Inferior parietal cortex (tissue), 1 donor: ENCODE data around the gene BTNL2.
"Not testable (repeated sequence)": the region's sequence is repeated elsewhere in the genome, so short reads cannot be mapped to it uniquely, and the experiment has no call there.

Experiments
- DNase-seq: peaks from one replicate; pipeline ENCODE4 v3.0.0-alpha.2; 2016; ENCODE audit errors: extremely low spot score

BTNL2 gene, protein sequence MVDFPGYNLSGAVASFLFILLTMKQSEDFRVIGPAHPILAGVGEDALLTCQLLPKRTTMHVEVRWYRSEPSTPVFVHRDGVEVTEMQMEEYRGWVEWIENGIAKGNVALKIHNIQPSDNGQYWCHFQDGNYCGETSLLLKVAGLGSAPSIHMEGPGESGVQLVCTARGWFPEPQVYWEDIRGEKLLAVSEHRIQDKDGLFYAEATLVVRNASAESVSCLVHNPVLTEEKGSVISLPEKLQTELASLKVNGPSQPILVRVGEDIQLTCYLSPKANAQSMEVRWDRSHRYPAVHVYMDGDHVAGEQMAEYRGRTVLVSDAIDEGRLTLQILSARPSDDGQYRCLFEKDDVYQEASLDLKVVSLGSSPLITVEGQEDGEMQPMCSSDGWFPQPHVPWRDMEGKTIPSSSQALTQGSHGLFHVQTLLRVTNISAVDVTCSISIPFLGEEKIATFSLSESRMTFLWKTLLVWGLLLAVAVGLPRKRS

DNA sequence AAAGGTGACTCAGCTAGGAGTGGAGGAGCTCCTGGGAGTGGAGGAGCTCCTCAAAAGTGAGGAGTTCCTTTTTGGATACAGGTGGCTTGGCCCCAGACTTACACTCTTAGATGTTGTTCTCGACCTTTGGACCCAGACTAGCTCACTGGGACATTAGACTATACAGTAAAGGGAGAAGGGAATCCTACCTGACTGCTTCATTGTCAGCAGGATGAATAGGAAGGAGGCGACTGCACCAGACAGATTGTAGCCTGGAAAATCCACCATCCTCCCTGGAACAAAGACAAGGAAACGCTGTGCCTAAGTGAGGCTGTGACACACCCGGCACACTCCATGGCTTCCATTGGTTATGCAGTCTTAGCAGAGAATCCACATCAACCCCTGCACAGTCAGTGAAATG lies at the start of gene BTNL2:
Gene BTNL2 (minus strand): TSS at position 325 of the 400 bp plus-strand sequence. CDS start 58 bp downstream, at position 267.
- DNase-seq: no peak

DNA sequence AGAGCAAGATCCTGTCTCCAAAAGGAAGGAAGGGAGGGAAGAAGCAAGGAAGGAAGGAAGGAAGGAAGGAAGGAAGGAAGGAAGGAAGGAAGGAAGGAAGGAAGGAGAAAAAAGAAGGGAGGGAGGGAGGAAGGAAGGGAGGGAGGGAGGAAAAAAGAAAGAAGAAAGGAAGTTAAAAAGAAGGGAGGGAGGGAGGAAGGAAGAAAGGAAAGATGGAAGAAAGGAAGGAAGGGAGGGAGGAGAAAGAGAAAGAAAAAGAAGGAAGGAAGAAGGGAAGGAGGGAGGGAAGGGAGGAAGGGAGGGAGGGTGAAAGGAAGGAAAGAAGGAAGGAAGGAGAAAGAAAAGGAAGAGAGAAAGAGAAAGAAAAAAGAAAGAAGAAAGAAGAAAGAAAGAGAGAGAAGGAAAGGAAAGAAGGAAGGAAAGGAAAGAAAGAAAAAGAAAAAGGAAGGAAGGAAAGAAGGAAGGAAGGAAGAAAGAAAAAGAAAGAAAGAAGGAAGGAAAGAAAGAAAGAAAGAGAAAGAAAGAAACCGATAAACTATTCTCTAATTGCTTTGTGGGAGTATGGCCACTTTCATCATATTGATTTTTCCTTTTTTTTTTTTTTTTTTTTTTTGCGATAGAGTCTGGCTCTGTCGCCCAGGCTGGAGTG lies 42.2 kb upstream of the BTNL2 start:
- DNase-seq: no peak

DNA sequence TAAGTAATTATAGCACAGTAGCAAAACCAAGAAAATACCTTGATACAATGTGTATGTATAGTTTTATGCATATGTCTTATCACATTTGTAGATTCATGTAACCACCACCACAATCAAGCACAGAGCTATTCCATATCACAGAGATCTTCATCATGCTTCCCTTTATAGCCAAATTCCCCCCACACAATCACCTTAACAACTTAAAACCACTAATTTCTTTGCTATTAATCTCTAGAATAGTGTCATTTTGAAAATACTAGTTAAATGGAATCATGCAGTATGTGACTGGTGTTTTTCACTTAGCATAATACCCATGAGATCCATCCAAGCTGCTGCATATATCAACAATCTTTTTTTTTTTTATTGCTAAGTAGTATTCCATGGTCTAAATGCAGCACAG lies 41.0 kb upstream of the BTNL2 start:
- DNase-seq: no peak

DNA sequence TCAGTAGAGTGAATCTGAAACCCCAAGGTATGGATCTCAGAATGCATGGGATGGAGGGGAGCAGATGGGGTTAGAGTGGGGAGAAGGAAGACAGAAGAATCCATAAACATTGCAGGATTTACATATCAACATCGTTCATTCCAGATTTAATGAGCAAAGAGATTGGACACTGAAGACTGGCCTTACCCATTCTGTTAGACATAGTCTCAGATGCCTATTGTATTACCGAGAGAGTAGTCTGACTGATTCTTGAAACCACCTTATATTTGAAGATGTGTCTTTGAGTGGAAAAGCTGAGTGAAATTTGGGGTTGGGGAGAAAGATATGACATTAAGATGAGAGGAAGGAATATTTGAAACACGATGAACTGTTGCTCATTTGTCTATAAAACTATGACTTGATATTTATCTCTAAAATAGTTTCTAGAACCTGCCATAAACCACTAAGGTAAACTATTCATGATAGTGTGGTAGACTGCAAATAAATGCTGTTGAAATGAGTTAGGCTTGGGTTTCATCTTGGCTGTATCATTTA lies 38.4 kb upstream of the BTNL2 start:
- no peak for DNase-seq

DNA sequence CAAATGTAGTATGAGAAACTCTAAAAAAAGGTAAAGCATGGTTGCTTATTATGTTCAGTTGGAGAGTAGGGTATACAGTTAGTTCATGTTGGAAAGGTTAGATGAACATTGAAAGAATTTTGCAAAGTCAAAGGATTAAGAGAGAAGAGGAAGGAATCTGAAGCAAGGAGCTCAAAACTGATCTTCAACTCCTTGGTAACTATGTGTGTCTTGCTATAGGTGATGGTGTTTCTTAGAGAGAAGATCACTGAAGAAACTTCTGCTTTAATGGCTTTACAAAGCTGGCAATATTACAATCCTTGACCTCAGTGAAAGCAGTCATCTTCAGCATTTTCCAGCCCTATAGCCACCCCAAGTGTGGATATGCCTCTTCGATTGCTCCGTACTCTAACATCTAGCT lies 37.5 kb upstream of the BTNL2 start:
- DNase-seq: no peak

DNA sequence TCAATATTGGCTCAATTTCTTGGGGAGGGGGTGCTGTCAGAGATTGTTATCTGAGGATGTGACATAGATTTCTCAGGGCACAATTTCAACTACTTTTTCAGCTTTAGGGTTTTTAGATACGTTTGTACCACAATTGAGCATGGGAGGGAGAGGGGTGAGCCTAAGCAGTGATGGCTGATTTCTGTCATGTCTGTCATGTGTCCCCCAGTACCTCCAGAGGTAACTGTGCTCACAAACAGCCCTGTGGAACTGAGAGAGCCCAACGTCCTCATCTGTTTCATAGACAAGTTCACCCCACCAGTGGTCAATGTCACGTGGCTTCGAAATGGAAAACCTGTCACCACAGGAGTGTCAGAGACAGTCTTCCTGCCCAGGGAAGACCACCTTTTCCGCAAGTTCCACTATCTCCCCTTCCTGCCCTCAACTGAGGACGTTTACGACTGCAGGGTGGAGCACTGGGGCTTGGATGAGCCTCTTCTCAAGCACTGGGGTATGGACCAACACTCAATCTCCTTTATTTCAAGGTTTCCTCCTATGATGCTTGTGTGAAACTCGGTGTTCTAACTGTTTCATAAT lies 36.1 kb upstream of the BTNL2 start:
- DNase-seq: no peak

DNA sequence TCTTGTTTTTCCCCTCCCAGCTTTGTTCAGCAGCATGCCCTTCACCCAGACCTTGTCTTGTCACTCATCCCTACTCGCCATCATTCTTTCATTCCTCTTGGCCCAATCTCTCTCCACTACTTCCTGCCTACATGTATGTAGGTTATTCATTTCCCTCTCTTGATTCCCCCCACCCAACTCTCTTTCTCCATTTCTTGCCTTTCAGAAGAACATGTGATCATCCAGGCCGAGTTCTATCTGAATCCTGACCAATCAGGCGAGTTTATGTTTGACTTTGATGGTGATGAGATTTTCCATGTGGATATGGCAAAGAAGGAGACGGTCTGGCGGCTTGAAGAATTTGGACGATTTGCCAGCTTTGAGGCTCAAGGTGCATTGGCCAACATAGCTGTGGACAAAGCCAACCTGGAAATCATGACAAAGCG lies 35.3 kb upstream of the BTNL2 start:
- DNase-seq: no peak

DNA sequence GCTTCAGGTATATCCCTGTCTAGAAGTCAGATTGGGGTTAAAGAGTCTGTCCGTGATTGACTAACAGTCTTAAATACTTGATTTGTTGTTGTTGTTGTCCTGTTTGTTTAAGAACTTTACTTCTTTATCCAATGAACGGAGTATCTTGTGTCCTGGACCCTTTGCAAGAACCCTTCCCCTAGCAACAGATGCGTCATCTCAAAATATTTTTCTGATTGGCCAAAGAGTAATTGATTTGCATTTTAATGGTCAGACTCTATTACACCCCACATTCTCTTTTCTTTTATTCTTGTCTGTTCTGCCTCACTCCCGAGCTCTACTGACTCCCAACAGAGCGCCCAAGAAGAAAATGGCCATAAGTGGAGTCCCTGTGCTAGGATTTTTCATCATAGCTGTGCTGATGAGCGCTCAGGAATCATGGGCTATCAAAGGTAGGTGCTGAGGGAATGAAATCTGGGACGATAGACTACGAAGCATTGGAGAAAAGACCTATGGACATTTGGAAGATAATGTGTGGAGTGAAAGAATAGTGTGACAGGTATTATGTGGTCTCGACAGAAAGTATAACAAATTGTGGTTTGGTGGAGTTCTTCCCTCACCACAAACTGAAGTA lies 32.7 kb upstream of the BTNL2 start, which contains the start of gene HLA-DRA:
Gene HLA-DRA (plus strand): TSS at position 286 of the 613 bp plus-strand sequence. CDS start 64 bp downstream, at position 350.
- peak; percentile 81 for DNase-seq

DNA sequence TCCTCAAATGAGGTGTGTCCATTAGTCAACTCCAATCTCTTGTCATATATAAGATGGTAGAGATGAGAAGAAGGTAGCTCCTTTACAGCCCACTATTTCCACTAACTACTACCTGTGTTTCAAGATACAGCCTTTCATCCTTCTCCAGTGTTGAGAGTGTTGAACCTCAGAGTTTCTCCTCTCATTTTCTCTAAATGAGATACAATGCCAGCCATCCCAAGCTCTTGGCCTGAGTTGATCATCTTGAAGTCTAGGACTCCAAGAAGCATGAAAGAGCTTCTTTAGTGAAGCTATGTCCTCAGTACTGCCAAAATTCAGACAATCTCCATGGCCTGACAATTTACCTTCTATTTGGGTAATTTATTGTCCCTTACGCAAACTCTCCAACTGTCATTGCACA lies 32.2 kb upstream of the BTNL2 start:
- no peak for DNase-seq

DNA sequence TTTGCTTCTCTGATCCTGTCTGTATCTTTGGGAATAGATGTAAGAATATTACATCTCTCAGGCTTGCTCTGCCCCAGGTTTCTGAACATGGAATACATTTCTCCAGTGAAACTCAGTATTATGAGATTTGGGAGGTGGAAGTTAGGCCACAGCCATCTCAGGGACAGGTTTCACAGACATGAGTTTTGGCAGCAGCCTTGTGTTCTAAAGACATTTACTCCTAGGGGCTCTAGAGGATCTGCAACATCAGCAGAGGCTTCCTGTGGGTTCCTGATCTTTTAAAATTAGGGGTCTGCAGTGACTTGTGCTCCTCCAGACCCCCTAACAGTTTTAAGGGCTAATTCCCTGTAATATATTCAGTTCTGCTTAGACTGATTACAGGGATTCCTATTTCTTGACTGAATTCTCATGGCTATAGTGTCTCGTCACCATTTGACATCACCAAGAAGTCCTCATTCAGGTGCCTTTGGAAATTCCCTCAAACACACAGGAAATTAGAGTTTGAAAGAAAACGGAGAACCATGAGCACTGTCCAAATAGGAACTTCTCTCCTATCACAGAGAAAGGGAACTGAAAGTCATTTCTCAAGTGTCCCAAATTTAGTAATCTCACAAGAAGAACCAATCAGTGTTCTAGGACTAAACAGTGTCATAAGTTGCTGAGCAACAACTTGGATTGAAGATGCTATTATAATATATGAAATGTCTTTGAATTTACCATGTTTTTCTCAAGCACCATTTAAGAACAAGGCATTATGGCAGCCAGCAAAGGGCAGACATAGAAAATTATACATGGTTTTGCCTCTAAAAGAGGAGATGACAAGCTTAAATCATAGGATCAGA lies 30.2 kb upstream of the BTNL2 start:
- peak; percentile 20 for DNase-seq

DNA sequence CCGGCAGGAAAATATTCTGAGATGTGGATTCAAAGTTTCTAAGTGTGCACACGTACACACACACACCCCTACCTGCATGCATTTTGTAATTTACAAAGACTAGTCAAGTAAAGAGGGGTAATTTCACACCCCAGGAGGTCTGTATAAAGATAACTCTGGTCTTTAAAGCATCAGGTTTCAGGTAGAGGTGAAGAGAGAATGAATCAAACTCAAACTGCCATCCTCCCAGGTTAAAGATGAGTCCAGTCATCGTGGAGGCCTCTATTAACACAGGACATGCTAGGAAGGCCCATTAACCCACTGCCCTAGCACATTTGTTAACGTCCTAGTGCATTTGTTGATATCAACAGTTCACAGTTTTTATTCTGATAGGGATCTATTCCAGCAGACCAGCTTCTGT lies 29.2 kb upstream of the BTNL2 start:
- no peak for DNase-seq

DNA sequence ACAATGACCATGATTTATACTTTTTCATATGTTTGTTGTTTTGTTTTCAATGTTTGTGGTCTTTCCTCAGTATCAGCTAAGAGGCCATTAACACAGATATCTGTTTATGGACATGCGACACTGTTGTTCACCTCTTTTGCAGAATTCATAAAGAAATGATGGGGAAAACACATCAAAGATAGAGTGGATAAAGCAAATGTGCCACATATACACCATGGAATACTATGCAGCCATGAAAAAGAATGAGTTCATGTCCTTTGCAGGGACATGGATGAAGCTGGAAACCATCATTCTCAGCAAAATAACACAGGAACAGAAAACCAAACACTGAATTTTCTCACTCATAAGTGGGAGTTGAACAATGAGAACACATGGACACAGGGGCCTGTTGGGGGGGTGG lies 27.0 kb upstream of the BTNL2 start:
- DNase-seq: not testable (repeated sequence)

DNA sequence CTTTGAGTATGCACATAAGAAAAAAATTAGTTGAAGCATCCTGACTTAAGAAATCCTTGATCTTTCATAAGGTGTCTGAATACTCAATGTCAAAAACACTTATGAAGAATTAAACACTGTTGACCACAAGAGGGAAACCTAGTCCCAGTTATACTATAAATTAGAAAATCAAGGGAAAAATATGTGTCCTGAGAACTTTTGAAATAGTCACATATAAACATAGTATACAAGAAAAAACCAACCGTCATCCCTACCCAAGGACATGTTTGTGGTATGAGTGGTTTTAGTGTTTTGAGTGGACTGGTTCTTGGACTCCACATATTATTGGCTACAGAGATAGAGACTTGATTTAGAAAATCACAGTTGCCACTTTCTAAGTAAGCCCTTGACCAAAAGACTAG lies 25.1 kb upstream of the BTNL2 start:
- peak; percentile 49 for DNase-seq

DNA sequence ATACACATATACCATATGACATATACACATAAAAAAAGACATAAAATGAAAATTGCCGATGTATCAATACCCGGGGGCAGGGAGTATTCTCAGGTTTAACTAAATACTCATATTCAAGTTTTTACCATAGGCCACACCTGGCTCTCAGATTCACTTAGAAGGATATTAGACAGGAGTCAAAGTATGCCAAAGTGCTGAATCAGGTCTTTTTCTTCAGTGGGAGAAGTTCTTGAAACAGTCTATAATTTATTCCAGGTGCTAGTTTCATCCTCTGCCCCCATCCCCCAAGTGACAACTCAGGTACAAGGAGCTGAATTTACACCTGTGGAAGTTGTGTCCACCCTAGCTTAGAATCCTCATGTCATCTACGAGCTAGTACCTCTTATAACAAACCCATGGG lies 24.2 kb upstream of the BTNL2 start:
- no peak for DNase-seq

DNA sequence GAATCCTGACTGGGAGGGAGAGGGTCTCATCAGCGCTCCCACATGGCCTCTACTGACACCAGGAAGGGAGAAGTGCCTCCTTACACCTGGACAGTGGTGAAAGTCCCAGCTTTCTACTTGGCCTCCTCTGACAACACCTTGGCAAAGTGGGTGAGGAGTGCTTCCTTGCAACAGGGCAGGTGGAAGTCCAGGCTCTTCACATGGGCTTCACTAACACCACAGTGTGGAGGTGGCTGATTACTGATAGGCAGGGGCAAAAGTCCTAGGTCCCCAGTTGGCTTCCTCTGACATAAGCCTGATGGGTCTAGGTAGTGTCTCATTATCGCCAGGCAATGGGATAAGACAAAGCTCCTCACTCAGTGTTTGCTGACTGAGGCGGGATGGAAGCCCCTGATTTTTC lies 23.2 kb upstream of the BTNL2 start:
- DNase-seq: no peak

DNA sequence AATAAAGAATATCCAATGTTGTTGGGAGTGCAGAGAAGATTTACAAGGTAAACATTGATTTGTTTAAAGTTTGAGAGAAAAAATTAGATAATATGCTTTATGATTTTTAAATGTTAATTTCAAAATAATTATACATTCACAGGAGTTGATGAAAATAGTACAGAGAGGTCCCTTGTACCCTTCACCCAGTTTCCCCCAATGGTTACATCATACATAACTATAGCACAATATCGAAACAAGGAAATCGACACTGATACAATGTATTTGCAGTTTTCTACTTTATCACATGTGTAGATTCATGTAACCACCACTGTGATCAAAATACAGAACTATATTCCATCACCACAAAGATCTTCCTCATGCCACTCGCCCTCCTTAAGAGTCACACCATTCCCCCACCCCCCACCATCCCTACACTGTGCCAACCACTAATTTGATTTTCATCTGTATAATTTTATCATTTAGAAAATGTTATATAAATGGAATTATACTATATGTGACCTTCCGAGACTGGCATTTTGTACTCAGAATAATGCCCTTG lies 21.0 kb upstream of the BTNL2 start:
- DNase-seq: no peak

DNA sequence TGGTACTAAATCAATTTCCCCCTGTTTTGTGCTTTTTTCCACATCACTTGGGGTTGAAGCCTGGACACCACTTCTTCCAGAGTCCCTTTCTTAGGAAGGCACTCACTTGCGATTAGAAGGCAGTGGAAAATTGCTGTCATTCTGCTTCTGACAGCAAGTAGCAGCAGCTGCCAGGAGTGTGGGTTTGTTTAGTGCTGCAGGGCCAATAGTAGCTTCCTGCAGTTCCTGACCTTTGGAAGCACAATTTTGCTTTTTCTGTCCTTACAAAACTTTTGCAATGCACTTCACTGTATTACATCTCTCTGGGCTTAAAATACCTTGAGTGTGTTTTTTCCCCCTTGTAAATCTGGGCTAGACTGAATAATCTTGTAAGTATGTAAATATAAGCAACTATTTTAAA lies 20.2 kb upstream of the BTNL2 start:
- no peak for DNase-seq

DNA sequence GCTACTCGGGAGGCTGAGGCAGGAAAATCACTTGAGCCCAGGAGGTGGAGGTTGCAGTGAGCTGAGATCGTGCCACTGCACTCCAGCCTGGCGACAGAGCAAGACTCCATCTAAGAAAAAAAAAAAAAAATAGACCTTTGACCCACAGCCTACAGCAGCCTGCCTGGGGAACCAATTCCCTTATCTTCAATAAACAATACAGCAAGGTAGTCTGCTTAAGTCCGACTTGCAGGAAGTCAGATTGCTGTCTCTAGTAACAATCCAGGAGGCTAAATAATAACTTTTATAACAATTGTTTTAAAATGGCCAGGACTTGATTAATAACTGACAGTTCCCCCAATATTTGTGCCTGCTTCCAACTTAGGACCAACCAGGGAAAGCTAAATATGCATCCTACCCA lies 19.4 kb upstream of the BTNL2 start:
- DNase-seq: no peak

DNA sequence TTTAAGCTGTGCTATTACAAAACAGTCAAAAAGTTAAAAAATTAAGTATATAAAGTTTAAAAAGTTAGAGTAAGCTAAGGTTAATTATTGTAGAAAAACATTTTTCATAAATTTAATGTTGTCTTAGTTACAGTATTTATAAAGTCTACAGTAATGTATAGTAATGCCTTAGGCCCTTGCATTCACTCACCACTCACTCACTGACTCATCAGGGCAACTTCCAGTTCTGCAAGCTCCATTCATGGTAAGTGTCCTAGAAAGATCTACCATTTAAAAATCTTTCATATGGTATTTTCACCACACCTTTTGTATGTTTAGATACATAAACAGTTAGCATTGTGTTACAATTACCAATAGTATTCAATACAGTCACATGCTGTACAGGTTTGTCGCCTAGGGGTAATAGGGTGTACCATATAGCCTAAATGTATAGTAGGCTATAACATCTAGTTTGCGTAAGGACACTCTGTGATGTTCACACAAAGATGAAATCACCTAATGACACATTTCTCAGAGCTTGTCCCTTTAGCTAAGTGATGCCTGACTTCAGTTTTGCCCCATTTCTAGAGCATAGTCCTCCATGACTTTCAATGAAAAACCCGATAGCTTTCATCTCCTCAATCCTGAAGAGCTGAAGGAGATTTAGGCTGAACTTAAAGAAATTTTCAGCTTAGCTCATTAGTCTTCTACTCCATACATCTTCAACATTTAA lies 17.8 kb upstream of the BTNL2 start:
- DNase-seq: no peak

DNA sequence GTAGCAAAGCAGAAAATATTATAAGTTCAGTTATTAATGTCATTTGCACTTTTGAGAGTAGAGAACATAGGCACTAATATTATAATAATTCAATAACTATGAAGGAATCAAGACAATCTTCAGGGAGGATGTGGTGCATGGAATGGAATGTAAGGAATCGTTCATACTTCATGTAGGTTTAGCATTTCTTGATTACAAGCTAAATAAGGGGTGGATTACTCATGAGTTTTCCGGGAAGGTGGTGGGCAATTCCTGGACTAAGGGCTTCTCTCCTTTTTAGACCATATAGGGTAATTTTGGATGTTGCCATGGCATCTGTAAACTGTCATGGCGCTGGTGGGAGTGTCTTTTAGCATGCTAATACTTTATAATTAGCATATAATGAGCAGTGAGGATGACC lies 9.1 kb upstream of the BTNL2 start:
- no peak for DNase-seq
